Suprapubic skin (tissue), 3 donors: Measurements from ENCODE around the gene MYO3A.

ENCODE experiments used
- POLR2A ChIP-seq, 2 donors: fragments of 450-650 bp; IDR thresholded peaks; one replicate each; pipeline ENCODE4 v1.6.1; 2017; ENCODE audit warnings: antibody characterized with exemption in 2 of 2, mild to moderate bottlenecking in 2 of 2, moderate library complexity in 2 of 2
- TF ChIP-seq, protein P1 (sequence below), 2 donors: fragments of 200-600 bp in 1 of 2; fragments of 450-650 bp in 1 of 2; sonication (generic) in 1 of 2; IDR thresholded peaks; one replicate each; pipeline ENCODE4 v1.5.1; 2016 to 2019; ENCODE audit warnings: antibody characterized with exemption in 2 of 2, mild to moderate bottlenecking in 1 of 2, moderate library complexity in 1 of 2

GRCh38 chr10:26169466-26169865, 235.4 kb downstream of the MYO3A start:
- TF ChIP-seq POLR2A (IDR thresholded peaks at IDR 0.05), result no peak
- TF ChIP-seq, protein P1, sequence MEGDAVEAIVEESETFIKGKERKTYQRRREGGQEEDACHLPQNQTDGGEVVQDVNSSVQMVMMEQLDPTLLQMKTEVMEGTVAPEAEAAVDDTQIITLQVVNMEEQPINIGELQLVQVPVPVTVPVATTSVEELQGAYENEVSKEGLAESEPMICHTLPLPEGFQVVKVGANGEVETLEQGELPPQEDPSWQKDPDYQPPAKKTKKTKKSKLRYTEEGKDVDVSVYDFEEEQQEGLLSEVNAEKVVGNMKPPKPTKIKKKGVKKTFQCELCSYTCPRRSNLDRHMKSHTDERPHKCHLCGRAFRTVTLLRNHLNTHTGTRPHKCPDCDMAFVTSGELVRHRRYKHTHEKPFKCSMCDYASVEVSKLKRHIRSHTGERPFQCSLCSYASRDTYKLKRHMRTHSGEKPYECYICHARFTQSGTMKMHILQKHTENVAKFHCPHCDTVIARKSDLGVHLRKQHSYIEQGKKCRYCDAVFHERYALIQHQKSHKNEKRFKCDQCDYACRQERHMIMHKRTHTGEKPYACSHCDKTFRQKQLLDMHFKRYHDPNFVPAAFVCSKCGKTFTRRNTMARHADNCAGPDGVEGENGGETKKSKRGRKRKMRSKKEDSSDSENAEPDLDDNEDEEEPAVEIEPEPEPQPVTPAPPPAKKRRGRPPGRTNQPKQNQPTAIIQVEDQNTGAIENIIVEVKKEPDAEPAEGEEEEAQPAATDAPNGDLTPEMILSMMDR (IDR thresholded peaks at IDR 0.05), result no peak
